A549 treated with CpdA at 1 μM for 4 hours (cell line): ENCODE results near the gene DTX4. TPM values are rescaled to one million over a fixed set of nuclear protein-coding genes. Genes with fewer than 3 reads are reported as not detected.

ENCODE experiments used
- total RNA-seq: library from RNA; stranded (reverse); fragments of 200-300 nt; extraction: Qiagen RNA extraction; gene quantifications from 5 replicates; pipeline ENCODE4 v1.2.3, GENCODE V29; 2022; ENCODE audit warnings: low read depth

The DTX4 gene
- total RNA-seq = 4.0 to 5.3 TPM (median 4.9 TPM) in 5 replicates

DNA sequence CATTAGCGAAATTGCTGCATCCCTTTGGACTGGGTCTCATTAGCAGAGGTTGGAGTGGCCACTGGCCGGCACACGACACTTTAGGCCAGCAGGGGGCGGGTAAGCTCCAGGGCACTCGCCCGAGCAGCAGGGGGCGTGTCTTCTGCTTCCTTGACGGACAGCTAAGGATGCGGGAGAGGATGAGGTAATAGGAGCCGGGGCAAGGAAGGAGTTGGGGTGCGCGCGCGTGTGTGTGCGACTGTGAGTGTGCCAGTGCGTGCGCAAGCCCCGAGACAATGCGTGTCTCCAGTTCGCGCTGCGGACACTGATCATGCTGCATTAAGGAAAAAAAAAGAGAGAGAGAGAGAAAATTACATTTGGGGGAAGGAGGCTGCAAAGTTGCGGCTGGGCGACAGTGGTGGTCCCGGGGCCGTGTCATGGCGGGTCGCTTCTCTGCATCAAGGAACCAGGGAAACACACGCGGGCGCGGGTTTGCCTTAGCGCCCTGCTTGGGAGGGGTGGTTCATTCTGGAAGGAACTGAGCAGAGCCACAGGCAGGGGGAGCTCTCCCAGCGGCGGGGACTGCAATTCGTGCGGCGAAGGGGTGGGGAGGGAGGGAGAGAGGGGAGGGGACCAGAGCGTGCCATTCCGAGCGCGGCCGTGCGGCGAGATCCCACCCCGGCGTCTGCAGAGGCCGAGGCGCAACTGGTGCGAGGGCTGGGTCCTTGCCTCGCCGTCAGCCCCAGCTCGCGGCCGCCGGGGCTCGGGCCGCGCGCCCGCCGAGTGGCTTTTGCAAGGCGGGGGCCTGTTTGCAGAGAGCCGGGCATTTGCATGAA lies at the start of gene DTX4:
Gene DTX4, plus strand, starts transcription at position 625 of the 815 bp plus-strand sequence. CDS start 464 bp downstream, outside the sequence.

DNA sequence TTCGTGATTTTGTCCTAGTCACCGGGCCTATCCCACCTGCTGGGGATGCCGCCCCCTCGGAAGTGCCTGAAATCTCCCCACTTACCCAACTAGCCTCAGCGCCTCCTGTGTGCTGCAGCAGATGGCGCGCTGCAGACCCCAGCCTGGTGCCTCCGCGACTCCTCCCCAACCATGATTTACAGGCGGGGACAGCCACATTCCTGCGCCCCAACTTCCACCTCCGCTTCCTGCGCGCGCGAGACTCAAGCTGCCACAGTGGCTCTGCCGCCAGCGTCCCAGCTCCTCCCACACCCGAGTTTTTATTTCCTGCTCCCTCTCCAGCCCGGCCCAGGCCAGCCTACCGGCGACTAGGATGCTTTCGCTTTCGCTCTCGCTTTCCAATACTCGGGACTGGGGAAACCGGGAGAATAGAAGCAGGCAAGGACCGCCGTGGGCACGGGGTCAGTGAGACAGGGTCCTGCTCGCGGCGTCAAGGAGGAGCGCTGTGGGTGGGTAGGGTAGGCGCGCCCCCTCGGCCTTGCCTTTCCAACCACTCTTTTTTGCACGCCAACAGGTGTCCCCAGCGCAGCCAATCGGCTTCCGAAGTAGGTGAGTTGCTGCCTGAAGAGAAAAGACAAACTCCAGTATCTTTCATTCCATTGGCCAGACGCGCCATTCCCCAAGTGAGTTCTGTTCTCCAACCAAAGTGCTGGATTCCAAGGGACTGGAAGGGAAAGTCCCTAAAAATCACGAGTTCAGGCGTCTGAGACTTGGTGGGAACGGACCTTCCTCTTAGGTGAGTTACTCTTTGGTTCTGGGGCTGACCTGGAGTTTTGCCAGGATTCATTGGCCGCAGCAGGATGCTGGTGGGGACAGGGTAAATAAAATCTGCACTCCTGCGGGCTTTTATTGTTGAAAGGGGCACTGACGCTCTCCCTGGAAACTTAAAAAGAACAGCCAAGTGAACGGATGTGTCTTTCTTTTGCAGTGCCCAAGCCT lies 29.1 kb upstream of the DTX4 start, which contains the start of gene FAM111A:
Gene FAM111A, plus strand, starts transcription at position 327 of the 978 bp plus-strand sequence. CDS start 6,017 bp downstream, outside the sequence.

DNA sequence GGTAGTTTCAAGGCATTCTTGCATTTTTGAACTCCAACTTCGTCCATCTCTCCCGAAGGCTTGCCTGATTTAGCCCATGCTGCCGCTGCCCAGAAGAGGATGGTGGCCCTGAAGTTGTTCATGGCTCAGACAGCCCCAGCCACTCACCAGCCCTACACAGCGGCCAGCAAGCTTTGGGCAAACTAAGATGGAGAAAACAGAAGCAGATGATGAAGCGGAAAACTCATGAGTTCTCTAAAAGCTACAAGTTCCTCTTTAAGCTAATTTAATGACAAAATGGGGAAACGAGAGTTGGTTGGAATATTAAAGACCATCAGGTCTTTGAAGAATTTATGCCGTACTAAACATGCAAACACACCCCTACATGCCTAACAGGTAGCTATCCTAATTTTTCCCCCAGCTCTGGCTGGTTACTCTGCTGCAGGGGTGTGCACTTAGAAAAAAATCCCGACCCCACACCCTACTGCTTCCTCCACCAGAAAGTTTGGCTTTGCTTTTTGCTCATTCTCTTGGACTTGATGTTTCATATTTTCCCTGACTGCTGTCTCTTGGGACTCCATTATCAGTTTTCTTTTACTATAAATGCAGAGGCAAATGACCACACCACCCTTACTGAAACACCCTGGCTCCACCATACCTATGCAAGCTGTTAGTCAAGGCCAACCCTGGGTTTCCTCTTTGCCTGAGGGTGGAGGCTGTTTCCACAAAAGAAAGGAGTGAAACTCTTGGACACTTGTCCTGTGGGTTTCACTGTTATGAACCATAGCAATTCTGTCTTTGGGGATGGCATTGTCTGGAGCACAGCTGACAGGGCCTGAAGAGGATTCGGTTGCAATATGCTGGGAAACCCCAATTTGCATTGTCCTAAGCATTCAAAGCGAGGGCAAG lies 41.1 kb downstream of the DTX4 start, which contains the start of gene MPEG1:
Gene MPEG1, minus strand, starts transcription at position 184 of the 888 bp plus-strand sequence. Its CDS starts 62 bp downstream, at position 122.

Other genes with a start within 250 kb of the DTX4 start
- gene GLYATL1, start 232.6 kb upstream of the DTX4 start, total RNA-seq = 0.19 to 0.28 TPM in 2 of 5 replicates, not detected in the others
- gene GLYATL1B, start 85.8 kb upstream of the DTX4 start, total RNA-seq = not detected in 5 replicates
- 7.2 to 9.3 TPM (median 7.7 TPM) in 5 replicates for gene FAM111B, start 64.9 kb upstream of the DTX4 start, total RNA-seq
- gene FAM111A, start 29.3 kb upstream of the DTX4 start, total RNA-seq = 9.2 to 10.3 TPM (median 9.6 TPM) in 5 replicates
- not detected in 5 replicates for gene MPEG1, start 40.8 kb downstream of the DTX4 start, total RNA-seq
- not detected in 5 replicates for gene OR5AN1, start 186.8 kb downstream of the DTX4 start, total RNA-seq